Common myeloid progenitor, CD34-positive (primary cell): ENCODE data around the gene RAB15.

ENCODE experiments used
- CTCF ChIA-PET: fragments of 350-600 bp; sonication (Branson Sonifier 250); formaldehyde crosslinking; loops from one replicate; lab custom pipeline; 2021; ENCODE audit warnings: antibody characterized with exemption; lab: Charles Lee
- POLR2A ChIA-PET: fragments of 350-600 bp; sonication (Branson Sonifier 250); formaldehyde crosslinking; loops from one replicate; lab custom pipeline; 2021; ENCODE audit warnings: antibody characterized with exemption; lab: Charles Lee
- DNase-seq, 3 donors: peaks; one replicate each; pipeline versions ENCODE4 v3.0.0 to v3.0.0-alpha.2; 2013
- H3K27ac ChIP-seq, 2 experiments: 1 replicate in 1 of 2; 2 replicates in 1 of 2; pipeline ENCODE4 v1.7.0; 2013; ENCODE audit warnings: inconsistent platforms in 2 of 2, low read length in 2 of 2, mild to moderate bottlenecking in 2 of 2, low read depth in 1 of 2, moderate library complexity in 1 of 2; ENCODE audit not compliant: severe bottlenecking in 2 of 2, insufficient read depth in 1 of 2, poor library complexity in 1 of 2
- H3K27me3 ChIP-seq, 5 experiments: replicated peaks in 2 of 5; 1 replicate in 3 of 5; 2 replicates in 2 of 5; pipeline versions ENCODE4 v1.6.1 to v1.7.0; 2013; ENCODE audit warnings: low read length in 4 of 5, mild to moderate bottlenecking in 2 of 5, moderate library complexity in 2 of 5, inconsistent platforms in 1 of 5; ENCODE audit not compliant: insufficient read depth in 5 of 5, control insufficient read depth in 4 of 5
- H3K36me3 ChIP-seq, 4 experiments: 1 replicate in 2 of 4; 2 replicates in 2 of 4; pipeline versions ENCODE4 v1.6.1 to v1.7.0; 2013; ENCODE audit warnings: low read length in 3 of 4, control low read depth in 1 of 4, mild to moderate bottlenecking in 1 of 4; ENCODE audit not compliant: control insufficient read depth in 4 of 4, insufficient read depth in 4 of 4
- H3K4me1 ChIP-seq, 4 experiments: 1 replicate in 3 of 4; 2 replicates in 1 of 4; pipeline versions ENCODE4 v1.6.1 to v1.7.1; 2013; ENCODE audit warnings: low read length in 3 of 4, mild to moderate bottlenecking in 3 of 4, control low read depth in 1 of 4, inconsistent platforms in 1 of 4, moderate library complexity in 1 of 4; ENCODE audit not compliant: control insufficient read depth in 4 of 4, insufficient read depth in 4 of 4; ENCODE audit errors: control extremely low read depth in 1 of 4
- H3K4me3 ChIP-seq, 7 experiments: 1 replicate in 4 of 7; 2 replicates in 3 of 7; pipeline versions ENCODE4 v1.5.1 to v1.7.0; 2013; ENCODE audit warnings: mild to moderate bottlenecking in 7 of 7, low read length in 6 of 7, moderate library complexity in 6 of 7, inconsistent platforms in 2 of 7, low read depth in 2 of 7, control low read depth in 1 of 7; ENCODE audit not compliant: insufficient read depth in 4 of 7, control insufficient read depth in 1 of 7; ENCODE audit errors: extremely low read depth in 1 of 7
- H3K9me3 ChIP-seq, 5 experiments: 1 replicate in 4 of 5; 2 replicates in 1 of 5; pipeline versions ENCODE4 v1.6.1 to v1.7.1; 2013; ENCODE audit warnings: low read length in 4 of 5, mild to moderate bottlenecking in 2 of 5, inconsistent platforms in 1 of 5, low read depth in 1 of 5, moderate library complexity in 1 of 5; ENCODE audit not compliant: control insufficient read depth in 4 of 5, insufficient read depth in 2 of 5; ENCODE audit errors: control extremely low read depth in 1 of 5
- WGBS: methylation state at CpG from one replicate; pipeline ENCODE4 v1.1.5; 2013; ENCODE audit not compliant: insufficient coverage; 5-methylcytosine and 5-hydroxymethylcytosine counted together

The RAB15 gene

DNA sequence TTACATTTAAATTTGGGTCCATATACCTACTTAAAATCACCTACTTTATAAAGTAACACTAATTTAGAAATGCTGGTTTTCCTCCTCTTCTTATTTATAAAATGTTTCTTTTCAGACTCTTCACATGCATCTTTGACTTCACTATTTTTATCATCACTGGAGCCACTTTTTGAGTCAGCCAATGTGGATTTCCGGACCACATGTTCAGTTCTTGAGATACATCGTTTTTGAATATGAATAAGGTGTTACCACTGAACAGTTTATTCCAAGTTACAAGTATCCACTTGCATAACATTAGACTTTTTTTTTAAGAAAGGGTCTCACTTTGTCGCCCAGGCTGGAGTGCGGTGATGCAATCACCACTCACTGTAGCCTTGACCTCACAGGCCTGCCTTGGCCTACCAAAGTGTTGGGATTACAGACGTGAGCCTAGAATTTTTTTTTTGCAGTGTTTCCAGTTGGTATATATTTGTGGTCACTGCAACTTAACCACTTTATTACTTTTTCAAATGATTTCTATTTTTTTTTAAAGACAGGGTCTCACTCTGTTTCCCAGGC lies 20.3 kb upstream of the RAB15 start:
- ChIA-PET POLR2A (no interaction called here), CTCF (interaction anchor here (2.5 to 16.2 kb wide), 2 partner anchors 10 to 29 kb away, joined by 9 to 236 read pairs; no protein-coding TSS in a partner anchor)
- H3K27ac ChIP-seq: no peak overlapping the region
- no peaks in the 10 kb centered on the region for H3K9me3 ChIP-seq
- 90% methylated on average over 3 of the region's 5 CpGs for WGBS
- no peak for DNase-seq
- peaks cover 20 to 66% (median 47%) of the 10 kb centered on the region in 4 experiments for H3K4me1 ChIP-seq
- H3K36me3 ChIP-seq: no peaks in the 10 kb centered on the region
- H3K4me3 ChIP-seq: peak overlapping the region in 1 of 7 experiments; percentile 19
- no peaks in the 10 kb centered on the region for H3K27me3 ChIP-seq

DNA sequence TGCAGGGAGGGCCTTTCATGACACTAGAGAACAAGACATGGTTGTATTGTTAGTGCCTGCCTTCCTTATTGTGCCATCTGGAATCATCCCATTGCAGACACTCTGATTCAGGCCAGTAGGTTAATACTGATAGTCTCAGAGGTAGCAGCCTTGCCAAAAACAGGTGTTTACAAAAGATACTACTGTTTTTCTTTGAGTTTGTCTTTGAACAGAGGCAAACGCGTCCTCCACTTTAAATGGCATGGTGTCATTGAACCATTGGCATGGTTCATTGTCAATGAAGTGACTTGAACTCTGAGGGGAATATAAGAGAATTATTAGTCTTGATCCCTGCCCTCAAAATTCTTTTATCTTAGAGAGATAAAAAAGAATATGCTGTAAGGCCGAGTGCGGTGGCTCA lies 18.8 kb upstream of the RAB15 start:
- H3K36me3 ChIP-seq: no peaks in the 10 kb centered on the region
- no peaks in the 10 kb centered on the region for H3K9me3 ChIP-seq
- CTCF ChIA-PET: interaction anchor here (0.6 to 16.2 kb wide), 4 partner anchors 10 to 99 kb away, joined by 3 to 236 read pairs (median 6); no protein-coding TSS in a partner anchor
- H3K4me3 ChIP-seq: no peak overlapping the region
- peak in 1 of 3 donors; percentile 48 for DNase-seq
- POLR2A ChIA-PET: interaction anchor here (0.7 kb wide), 1 partner anchor 10 kb away, joined by 3 read pairs; no protein-coding TSS in a partner anchor
- no peak overlapping the region for H3K27ac ChIP-seq
- no peaks in the 10 kb centered on the region for H3K27me3 ChIP-seq
- H3K4me1 ChIP-seq: peaks cover 20 to 74% (median 52%) of the 10 kb centered on the region in 4 experiments
- 100% methylated on average over 4 of the region's 4 CpGs for WGBS

GRCh38 chr14:64990296-64990695 lies 18.2 kb upstream of the RAB15 start:
- peaks cover 20 to 74% (median 52%) of the 10 kb centered on the region in 4 experiments for H3K4me1 ChIP-seq
- peak; percentile 45 to 92 (median 88) for DNase-seq
- POLR2A ChIA-PET: interaction anchor here (0.7 kb wide), 1 partner anchor 10 kb away, joined by 3 read pairs; no protein-coding TSS in a partner anchor
- H3K36me3 ChIP-seq: no peaks in the 10 kb centered on the region
- H3K4me3 ChIP-seq: peak overlapping the region in 3 of 7 experiments; percentile 15 to 29 (median 19)
- no peaks in the 10 kb centered on the region for H3K27me3 ChIP-seq
- CTCF ChIA-PET: interaction anchor here (0.7 to 16.2 kb wide), 7 partner anchors 9 to 98 kb away, joined by 3 to 236 read pairs (median 4); no protein-coding TSS in a partner anchor
- 0% methylated on average over 1 of the region's 3 CpGs for WGBS
- H3K9me3 ChIP-seq: no peaks in the 10 kb centered on the region
- no peak overlapping the region for H3K27ac ChIP-seq

- Histone ChIP-seq H3K27me3 (no peaks in the 10 kb centered on the region), H3K4me1 (peaks cover 9 to 59% (median 36%) of the 10 kb centered on the region in 4 experiments), H3K9me3 (no peaks in the 10 kb centered on the region), H3K36me3 (no peaks in the 10 kb centered on the region), H3K27ac (peak overlapping the region; percentile 36 to 77), H3K4me3 (peak overlapping the region; percentile 85 to 97 (median 93))
- ChIA-PET CTCF (interaction anchor here (0.7 to 16.2 kb wide), 10 partner anchors 11 to 290 kb away, joined by 3 to 236 read pairs (median 3); no protein-coding TSS in a partner anchor), POLR2A (no interaction called here)
- DNase-seq: no peak
- WGBS: 6% methylated on average over 6 of the region's 8 CpGs
These were observed 15.3 kb upstream of the RAB15 start for GRCh38 chr14:64987438-64987767.

GRCh38 chr14:64986648-64987437 lies 14.7 kb upstream of the RAB15 start, which contains the start of gene FNTB:
FNTB (plus strand) TSS chr14:64986895; CDS start chr14:64986954, 59 bp downstream.
- Histone ChIP-seq H3K9me3 (no peaks in the 10 kb centered on the region), H3K27me3 (no peaks in the 10 kb centered on the region), H3K27ac (peak within 1 kb of the TSS; percentile 36 to 77), H3K4me1 (peaks cover 9 to 53% (median 36%) of the 10 kb centered on the region in 4 experiments), H3K4me3 (peak within 1 kb of the TSS; percentile 85 to 97 (median 93)), H3K36me3 (no peaks in the 10 kb centered on the region)
- peak; percentile 97 to 99 (median 98) for DNase-seq
- ChIA-PET CTCF (interaction anchor here (0.7 to 16.2 kb wide), 14 partner anchors 11 to 289 kb away, joined by 3 to 236 read pairs (median 3); no protein-coding TSS in a partner anchor), POLR2A (interaction anchor here (0.5 to 0.6 kb wide), 2 partner anchors 34 to 332 kb away, joined by 4 read pairs; no protein-coding TSS in a partner anchor)
- WGBS: under 1% methylated on average over 59 of the region's 65 CpGs

DNA sequence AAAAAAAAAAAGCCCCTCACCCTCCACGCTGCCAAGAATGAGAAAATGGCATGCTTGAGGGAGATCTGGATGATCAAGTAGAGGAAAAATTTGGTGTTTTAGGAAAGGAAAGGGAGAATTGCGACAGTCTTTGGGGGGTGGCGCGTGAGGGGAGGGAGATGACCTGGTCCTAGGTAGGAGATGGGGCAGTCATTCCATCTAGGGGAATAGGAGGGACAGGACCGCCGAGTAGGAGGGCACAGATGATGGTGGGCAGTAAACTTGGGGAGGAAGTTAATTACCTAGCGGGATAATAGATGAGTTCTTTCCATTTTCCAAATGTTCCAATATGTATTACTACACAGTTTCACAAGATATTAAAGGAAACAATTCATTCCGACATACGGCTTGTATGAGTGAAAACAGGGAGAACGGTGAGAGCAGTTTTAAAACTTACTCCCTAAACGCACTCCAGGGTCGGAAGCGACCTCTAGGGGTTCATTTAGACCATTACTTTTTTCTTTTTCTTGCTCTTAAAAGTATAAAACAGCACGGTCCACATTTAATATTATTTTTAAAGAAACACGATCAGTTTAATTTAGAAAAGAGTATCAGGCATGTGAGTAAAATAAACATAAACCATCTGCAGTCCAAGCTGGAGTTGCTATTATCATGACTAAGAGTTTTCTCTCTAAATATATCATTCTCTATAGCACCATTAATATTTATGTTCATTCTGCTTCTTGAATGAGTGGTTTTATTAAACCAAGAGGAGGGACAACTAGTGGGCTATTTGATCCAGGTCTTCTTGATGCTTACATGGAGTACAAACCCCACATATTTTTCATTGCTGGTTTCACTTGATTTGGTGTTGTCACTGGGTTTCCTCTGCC lies 11.5 kb upstream of the RAB15 start:
- 19% methylated on average over 7 of the region's 15 CpGs for WGBS
- peak; percentile 67 to 83 (median 77) for DNase-seq
- H3K4me3 ChIP-seq: peak overlapping the region in 5 of 7 experiments; percentile 33 to 68 (median 51)
- no peaks in the 10 kb centered on the region for H3K27me3 ChIP-seq
- peaks cover 4 to 23% (median 16%) of the 10 kb centered on the region in 4 experiments for H3K4me1 ChIP-seq
- CTCF ChIA-PET: interaction anchor here (0.8 to 16.2 kb wide), 12 partner anchors 8 to 161 kb away, joined by 3 to 236 read pairs (median 4); no protein-coding TSS in a partner anchor
- H3K9me3 ChIP-seq: no peaks in the 10 kb centered on the region
- H3K27ac ChIP-seq: no peak overlapping the region
- no peaks in the 10 kb centered on the region for H3K36me3 ChIP-seq
- POLR2A ChIA-PET: no interaction called here
